Stimulated activated CD4-positive, alpha-beta T cell treated with anti-CD3 and anti-CD28 coated beads, Interleukin-4, amount 100 ng/mL, for 24 hours (primary cell): ENCODE data around the gene COL6A2.

Experiments used
- DNase-seq: peaks from one replicate; pipeline ENCODE4 v3.0.0-alpha.2; 2020

The COL6A2 gene

GRCh38 chr21:46145840-46146691, 48.2 kb downstream of the COL6A2 start:
- no peak for DNase-seq

GRCh38 chr21:46146856-46147255, 48.9 kb downstream of the COL6A2 start:
- no peak for DNase-seq

GRCh38 chr21:46147429-46147828, 49.5 kb downstream of the COL6A2 start:
- peak; percentile 39 for DNase-seq

- no peak for DNase-seq
Observed at GRCh38 chr21:46148106-46148505, 50.2 kb downstream of the COL6A2 start.

GRCh38 chr21:46149205-46149901, 51.4 kb downstream of the COL6A2 start:
- no peak for DNase-seq

GRCh38 chr21:46150073-46150472, 52.2 kb downstream of the COL6A2 start:
- no peak for DNase-seq

- no peak for DNase-seq
Observed at GRCh38 chr21:46150491-46151121, 52.7 kb downstream of the COL6A2 start.

- DNase-seq = no peak
Observed at GRCh38 chr21:46151261-46151988, 53.5 kb downstream of the COL6A2 start.

GRCh38 chr21:46151989-46152926, 54.3 kb downstream of the COL6A2 start:
- DNase-seq = no peak

GRCh38 chr21:46152927-46153246, 55.0 kb downstream of the COL6A2 start:
- no peak for DNase-seq

GRCh38 chr21:46153247-46154154, 55.6 kb downstream of the COL6A2 start:
- peak; percentile 41 for DNase-seq

GRCh38 chr21:46154155-46154954, 56.4 kb downstream of the COL6A2 start:
- DNase-seq = no peak

- DNase-seq = no peak
Observed at GRCh38 chr21:46154955-46155513, 57.1 kb downstream of the COL6A2 start.

- no peak for DNase-seq
Observed at GRCh38 chr21:46155514-46156377, 57.8 kb downstream of the COL6A2 start, which contains the start of gene FTCD. Gene FTCD (minus strand): TSS chr21:46155579. CDS start chr21:46155523, 56 bp downstream.

- no peak for DNase-seq
Observed at GRCh38 chr21:46156378-46156645, 58.4 kb downstream of the COL6A2 start.

GRCh38 chr21:46156678-46157077, 58.8 kb downstream of the COL6A2 start:
- DNase-seq = no peak

GRCh38 chr21:46157396-46157986, 59.6 kb downstream of the COL6A2 start:
- DNase-seq = no peak

GRCh38 chr21:46157987-46158451, 60.1 kb downstream of the COL6A2 start:
- DNase-seq = no peak
